SK-N-SH treated with all-trans-retinoic acid at 6 μM for 48 hours (cell line): Measurements from ENCODE around the gene SLC4A1AP.

ENCODE experiments used
- ATAC-seq: fragments of 200-7000 bp; cut with Tn5 transposase; 3 replicates; pipeline ENCODE4 v1.9.1; 2020; ENCODE audit warnings: mild to moderate bottlenecking, moderate library complexity
- ARNTL ChIP-seq: fragments of 450-650 bp; formaldehyde crosslinking; IDR thresholded peaks from 2 replicates; pipeline ENCODE4 v1.5.0; 2020; ENCODE audit warnings: low read depth, mild to moderate bottlenecking, moderate library complexity, borderline replicate concordance
- BACH2 ChIP-seq: fragments of 250-450 bp; sonication (Bioruptor Pico); IDR thresholded peaks from 2 replicates; pipeline ENCODE4 v1.9.0; 2021; ENCODE audit warnings: mild to moderate bottlenecking, borderline replicate concordance
- CSDC2 ChIP-seq: fragments of 250-450 bp; sonication (Bioruptor Pico); IDR thresholded peaks from 2 replicates; pipeline ENCODE4 v1.5.0; 2020; ENCODE audit warnings: mild to moderate bottlenecking, moderate library complexity
- ESRRG ChIP-seq: fragments of 250-450 bp; sonication (Bioruptor Pico); IDR thresholded peaks from 2 replicates; pipeline ENCODE4 v1.6.1; 2021; ENCODE audit warnings: mild to moderate bottlenecking
- GLIS3 ChIP-seq: fragments of 250-450 bp; sonication (Bioruptor Pico); IDR thresholded peaks from 2 replicates; pipeline ENCODE4 v1.5.0; 2020; ENCODE audit warnings: mild to moderate bottlenecking, moderate library complexity
- ISL1 ChIP-seq: fragments of 250-450 bp; sonication (Bioruptor Pico); IDR thresholded peaks from 2 replicates; pipeline ENCODE4 v2.1.2; 2022; ENCODE audit warnings: mild to moderate bottlenecking, moderate library complexity
- OSR1 ChIP-seq: fragments of 250-450 bp; sonication (Bioruptor Pico); IDR thresholded peaks from 2 replicates; pipeline ENCODE4 v1.8.0; 2022; ENCODE audit warnings: moderate library complexity, mild to moderate bottlenecking, inconsistent platforms
- PPARA ChIP-seq: fragments of 250-450 bp; sonication (Bioruptor Pico); IDR thresholded peaks from 2 replicates; pipeline ENCODE4 v1.5.0; 2020; ENCODE audit warnings: mild to moderate bottlenecking, borderline replicate concordance
- RARB ChIP-seq: fragments of 250-450 bp; sonication (Bioruptor Pico); IDR thresholded peaks from 2 replicates; pipeline ENCODE4 v1.8.0; 2021; ENCODE audit warnings: mild to moderate bottlenecking, moderate library complexity
- SNAI2 ChIP-seq: fragments of 250-450 bp; sonication (Bioruptor Pico); IDR thresholded peaks from 2 replicates; pipeline ENCODE4 v1.5.0; 2020; ENCODE audit warnings: mild to moderate bottlenecking, moderate library complexity
- TCF4 ChIP-seq: fragments of 250-450 bp; sonication (Bioruptor Pico); IDR thresholded peaks from 2 replicates; pipeline ENCODE4 v1.8.0; 2021; ENCODE audit warnings: mild to moderate bottlenecking, moderate library complexity, borderline replicate concordance
- TOX ChIP-seq: fragments of 250-450 bp; sonication (Bioruptor Pico); IDR thresholded peaks from 2 replicates; pipeline ENCODE4 v1.8.0; 2021; ENCODE audit warnings: mild to moderate bottlenecking, moderate library complexity, borderline replicate concordance
- ZFP3 ChIP-seq: fragments of 250-450 bp; sonication (Bioruptor Pico); IDR thresholded peaks from 2 replicates; pipeline ENCODE4 v1.5.0; 2020; ENCODE audit warnings: mild to moderate bottlenecking, moderate library complexity
- ZFP30 ChIP-seq: fragments of 450-650 bp; formaldehyde crosslinking; IDR thresholded peaks from 2 replicates; pipeline ENCODE4 v1.5.0; 2022; ENCODE audit warnings: mild to moderate bottlenecking, moderate library complexity
- ZNF565 ChIP-seq: fragments of 450-650 bp; formaldehyde crosslinking; conservative IDR thresholded peaks from 2 replicates; pipeline ENCODE4 v1.5.0; 2020; ENCODE audit warnings: low read depth, mild to moderate bottlenecking, moderate library complexity
- ZNF70 ChIP-seq: fragments of 450-650 bp; formaldehyde crosslinking; IDR thresholded peaks from 2 replicates; pipeline ENCODE4 v1.5.0; 2020; ENCODE audit warnings: mild to moderate bottlenecking, moderate library complexity
- TF ChIP-seq, protein P1 (sequence below): fragments of 250-450 bp; sonication (Bioruptor Pico); IDR thresholded peaks from 2 replicates; pipeline ENCODE4 v1.5.0; 2020; ENCODE audit warnings: mild to moderate bottlenecking, moderate library complexity
- TF ChIP-seq, protein P2 (sequence below): fragments of 250-450 bp; sonication (Bioruptor Pico); IDR thresholded peaks from 2 replicates; pipeline ENCODE4 v1.8.0; 2020; ENCODE audit warnings: mild to moderate bottlenecking, moderate library complexity, borderline replicate concordance
- TF ChIP-seq, protein P3 (sequence below): fragments of 250-450 bp; sonication (Bioruptor Pico); IDR thresholded peaks from 2 replicates; pipeline ENCODE4 v1.5.1; 2020; ENCODE audit warnings: low read depth, mild to moderate bottlenecking, moderate library complexity

Gene SLC4A1AP

DNA sequence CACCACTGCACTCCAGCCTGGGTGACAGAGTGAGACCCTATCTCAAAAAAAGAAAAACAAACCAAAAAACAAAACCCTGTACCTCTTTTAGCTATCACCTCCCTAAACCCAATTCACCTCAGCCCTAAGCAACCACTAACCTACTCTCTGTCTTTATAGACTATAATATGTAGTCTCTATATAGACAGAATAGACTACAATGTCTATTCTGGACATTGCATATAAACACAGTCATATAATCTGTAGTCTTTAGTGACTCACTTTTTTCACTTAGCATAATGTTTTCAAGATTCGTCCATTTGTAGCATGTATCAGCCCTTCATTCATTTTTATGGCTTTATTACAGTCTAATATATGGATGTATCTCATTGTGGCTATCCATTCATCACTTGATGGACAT lies 70.6 kb downstream of the SLC4A1AP start:
- TF ChIP-seq ZFP30 (CRISPR knock-in tag) (no peak), TOX (no peak), RARB (CRISPR knock-in tag) (no peak), BACH2 (no peak), PPARA (CRISPR knock-in tag) (no peak), ZFP3 (no peak)
- TF ChIP-seq, protein P1, sequence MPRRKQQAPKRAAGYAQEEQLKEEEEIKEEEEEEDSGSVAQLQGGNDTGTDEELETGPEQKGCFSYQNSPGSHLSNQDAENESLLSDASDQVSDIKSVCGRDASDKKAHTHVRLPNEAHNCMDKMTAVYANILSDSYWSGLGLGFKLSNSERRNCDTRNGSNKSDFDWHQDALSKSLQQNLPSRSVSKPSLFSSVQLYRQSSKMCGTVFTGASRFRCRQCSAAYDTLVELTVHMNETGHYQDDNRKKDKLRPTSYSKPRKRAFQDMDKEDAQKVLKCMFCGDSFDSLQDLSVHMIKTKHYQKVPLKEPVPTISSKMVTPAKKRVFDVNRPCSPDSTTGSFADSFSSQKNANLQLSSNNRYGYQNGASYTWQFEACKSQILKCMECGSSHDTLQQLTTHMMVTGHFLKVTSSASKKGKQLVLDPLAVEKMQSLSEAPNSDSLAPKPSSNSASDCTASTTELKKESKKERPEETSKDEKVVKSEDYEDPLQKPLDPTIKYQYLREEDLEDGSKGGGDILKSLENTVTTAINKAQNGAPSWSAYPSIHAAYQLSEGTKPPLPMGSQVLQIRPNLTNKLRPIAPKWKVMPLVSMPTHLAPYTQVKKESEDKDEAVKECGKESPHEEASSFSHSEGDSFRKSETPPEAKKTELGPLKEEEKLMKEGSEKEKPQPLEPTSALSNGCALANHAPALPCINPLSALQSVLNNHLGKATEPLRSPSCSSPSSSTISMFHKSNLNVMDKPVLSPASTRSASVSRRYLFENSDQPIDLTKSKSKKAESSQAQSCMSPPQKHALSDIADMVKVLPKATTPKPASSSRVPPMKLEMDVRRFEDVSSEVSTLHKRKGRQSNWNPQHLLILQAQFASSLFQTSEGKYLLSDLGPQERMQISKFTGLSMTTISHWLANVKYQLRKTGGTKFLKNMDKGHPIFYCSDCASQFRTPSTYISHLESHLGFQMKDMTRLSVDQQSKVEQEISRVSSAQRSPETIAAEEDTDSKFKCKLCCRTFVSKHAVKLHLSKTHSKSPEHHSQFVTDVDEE = no peak
- TF ChIP-seq, protein P2, sequence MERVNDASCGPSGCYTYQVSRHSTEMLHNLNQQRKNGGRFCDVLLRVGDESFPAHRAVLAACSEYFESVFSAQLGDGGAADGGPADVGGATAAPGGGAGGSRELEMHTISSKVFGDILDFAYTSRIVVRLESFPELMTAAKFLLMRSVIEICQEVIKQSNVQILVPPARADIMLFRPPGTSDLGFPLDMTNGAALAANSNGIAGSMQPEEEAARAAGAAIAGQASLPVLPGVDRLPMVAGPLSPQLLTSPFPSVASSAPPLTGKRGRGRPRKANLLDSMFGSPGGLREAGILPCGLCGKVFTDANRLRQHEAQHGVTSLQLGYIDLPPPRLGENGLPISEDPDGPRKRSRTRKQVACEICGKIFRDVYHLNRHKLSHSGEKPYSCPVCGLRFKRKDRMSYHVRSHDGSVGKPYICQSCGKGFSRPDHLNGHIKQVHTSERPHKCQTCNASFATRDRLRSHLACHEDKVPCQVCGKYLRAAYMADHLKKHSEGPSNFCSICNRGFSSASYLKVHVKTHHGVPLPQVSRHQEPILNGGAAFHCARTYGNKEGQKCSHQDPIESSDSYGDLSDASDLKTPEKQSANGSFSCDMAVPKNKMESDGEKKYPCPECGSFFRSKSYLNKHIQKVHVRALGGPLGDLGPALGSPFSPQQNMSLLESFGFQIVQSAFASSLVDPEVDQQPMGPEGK (CRISPR knock-in tag) = no peak
- TF ChIP-seq, all 23 proteins: peak for 0
- no peak for ATAC-seq

DNA sequence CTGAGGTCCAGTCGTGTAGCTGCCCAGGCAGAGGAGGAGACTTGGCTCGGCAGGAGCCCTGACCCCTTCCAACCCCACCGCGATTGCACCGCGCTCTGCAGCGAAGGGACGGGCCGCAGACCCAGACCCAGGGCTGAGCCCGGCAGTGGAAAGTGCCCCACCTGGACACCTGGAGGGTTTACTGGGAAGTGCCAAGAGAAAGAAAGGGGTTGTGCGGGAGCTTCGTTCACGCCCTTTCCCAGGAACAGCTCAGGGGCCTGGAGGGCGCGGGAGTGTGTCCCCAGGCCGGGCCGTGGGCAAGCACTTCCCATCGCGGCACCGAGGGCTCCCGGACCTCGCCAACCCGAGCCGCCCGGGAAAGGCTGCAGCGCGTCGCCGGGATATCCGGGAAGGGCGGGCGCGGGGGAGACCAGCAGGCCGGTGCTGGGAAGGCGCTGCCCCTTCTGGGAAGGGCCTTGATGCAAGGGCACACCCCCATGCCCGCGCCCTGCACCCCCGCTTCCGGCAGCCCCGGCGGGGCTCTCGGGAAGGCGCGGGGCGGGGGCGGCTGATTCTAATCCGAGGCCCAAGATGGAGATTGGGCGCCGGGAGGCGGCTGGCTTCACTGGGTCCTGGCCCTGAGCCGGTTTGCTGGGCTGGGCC lies 71.7 kb downstream of the SLC4A1AP start:
- ATAC-seq = no peak
- TF ChIP-seq RARB (CRISPR knock-in tag) (no peak), TOX (no peak), ESRRG (CRISPR knock-in tag) (no peak), ZFP3 (no peak), ARNTL (no peak), ISL1 (CRISPR knock-in tag) (no peak), TCF4 (no peak), OSR1 (CRISPR knock-in tag) (no peak), SNAI2 (CRISPR knock-in tag) (no peak), ZNF70 (CRISPR knock-in tag) (no peak), BACH2 (no peak), ZFP30 (CRISPR knock-in tag) (no peak), CSDC2 (no peak), ZNF565 (CRISPR knock-in tag) (no peak), GLIS3 (CRISPR knock-in tag) (no peak)
- TF ChIP-seq, protein P3, sequence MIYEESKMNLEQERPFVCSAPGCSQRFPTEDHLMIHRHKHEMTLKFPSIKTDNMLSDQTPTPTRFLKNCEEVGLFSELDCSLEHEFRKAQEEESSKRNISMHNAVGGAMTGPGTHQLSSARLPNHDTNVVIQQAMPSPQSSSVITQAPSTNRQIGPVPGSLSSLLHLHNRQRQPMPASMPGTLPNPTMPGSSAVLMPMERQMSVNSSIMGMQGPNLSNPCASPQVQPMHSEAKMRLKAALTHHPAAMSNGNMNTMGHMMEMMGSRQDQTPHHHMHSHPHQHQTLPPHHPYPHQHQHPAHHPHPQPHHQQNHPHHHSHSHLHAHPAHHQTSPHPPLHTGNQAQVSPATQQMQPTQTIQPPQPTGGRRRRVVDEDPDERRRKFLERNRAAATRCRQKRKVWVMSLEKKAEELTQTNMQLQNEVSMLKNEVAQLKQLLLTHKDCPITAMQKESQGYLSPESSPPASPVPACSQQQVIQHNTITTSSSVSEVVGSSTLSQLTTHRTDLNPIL (CRISPR knock-in tag) = no peak
- TF ChIP-seq, protein P1 = no peak

DNA sequence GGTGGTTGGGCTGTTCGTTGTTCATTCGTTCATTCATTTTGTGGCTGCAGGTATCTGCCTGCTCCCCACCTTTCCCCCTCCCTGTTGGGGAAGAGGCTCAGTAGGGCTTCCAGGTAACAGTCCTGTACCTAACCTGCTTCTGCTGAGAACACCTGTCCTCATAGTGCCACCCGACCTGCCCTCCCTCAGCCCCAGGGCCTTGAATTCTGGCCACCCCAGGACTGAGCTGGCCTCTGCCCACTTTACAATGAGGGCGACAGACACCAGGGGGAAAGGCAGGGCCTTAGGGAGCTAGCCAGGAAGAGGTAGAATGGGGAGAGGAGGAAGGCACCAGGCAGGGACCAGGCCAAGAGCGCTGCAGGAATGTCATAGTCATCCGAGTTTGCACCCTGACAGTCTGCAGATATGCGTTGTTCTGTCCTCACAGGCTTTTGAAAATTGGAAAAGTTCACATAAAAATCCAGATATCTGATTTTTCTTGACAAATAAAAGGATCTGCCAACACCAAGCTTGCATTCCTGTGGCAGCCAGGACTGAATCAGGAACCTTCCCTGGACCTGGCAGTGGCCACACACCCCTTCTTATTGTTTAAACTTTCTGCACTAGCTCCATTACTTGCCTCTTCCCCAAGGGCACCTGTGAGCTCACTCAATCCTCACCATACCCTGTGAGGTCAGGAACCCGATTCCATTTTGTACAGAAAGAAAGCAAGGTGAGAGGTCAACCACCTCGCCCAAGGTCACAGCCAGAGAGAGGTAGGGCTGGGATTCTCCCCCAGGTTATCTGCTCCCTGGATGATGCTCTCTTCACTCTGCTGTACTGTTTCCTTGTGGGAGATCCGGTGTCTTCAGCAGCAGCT lies 72.6 kb downstream of the SLC4A1AP start:
- no peak for ATAC-seq
- TF ChIP-seq GLIS3 (CRISPR knock-in tag) = no peak
- TF ChIP-seq, protein P1 = no peak
- TF ChIP-seq PPARA (CRISPR knock-in tag) = no peak
- TF ChIP-seq, protein P3 (CRISPR knock-in tag) = no peak
- TF ChIP-seq RARB (CRISPR knock-in tag) = no peak
- TF ChIP-seq ARNTL = no peak
- no peak for TF ChIP-seq TCF4
- TF ChIP-seq TOX = no peak
- TF ChIP-seq, protein P2 (CRISPR knock-in tag) = no peak
- no peak for TF ChIP-seq ZNF70 (CRISPR knock-in tag)
